Breast epithelium (tissue), 4 donors: ENCODE results near the gene CCDC91. TPM values are rescaled to one million over a fixed set of nuclear protein-coding genes. Genes with fewer than 3 reads are reported as not detected.

Source experiments
- DNase-seq, 2 donors: peaks; one replicate each; pipeline ENCODE4 v3.0.0-alpha.2; 2019; ENCODE audit warnings: low spot score in 2 of 2
- H3K27ac ChIP-seq, 2 donors: fragments of 200-600 bp; sonication (generic) in 1 of 2; one replicate each; pipeline ENCODE4 v1.5.1; 2016 to 2019; ENCODE audit warnings: mild to moderate bottlenecking in 1 of 2
- H3K27me3 ChIP-seq, 2 donors: fragments of 200-600 bp; sonication (generic) in 1 of 2; one replicate each; pipeline versions ENCODE4 v1.5.1 to v1.6.0; 2017 to 2019; ENCODE audit warnings: control low read depth in 1 of 2, mild to moderate bottlenecking in 1 of 2
- H3K36me3 ChIP-seq: fragments of 200-600 bp; one replicate; pipeline ENCODE4 v1.5.1; 2019
- H3K4me1 ChIP-seq, 2 donors: fragments of 200-600 bp; sonication (generic); one replicate each; pipeline ENCODE4 v1.5.1; 2016 to 2019; ENCODE audit warnings: control low read depth in 1 of 2
- H3K4me3 ChIP-seq, 3 donors: fragments of 200-600 bp; sonication (generic); 1 replicate in 2 of 3; 2 replicates in 1 of 3; pipeline ENCODE4 v1.5.1; 2016 to 2019; ENCODE audit warnings: mild to moderate bottlenecking in 3 of 3, moderate library complexity in 2 of 3
- H3K9me3 ChIP-seq, 2 donors: fragments of 200-600 bp; sonication (generic) in 1 of 2; one replicate each; pipeline ENCODE4 v1.5.1; 2016 to 2019; ENCODE audit warnings: control low read depth in 1 of 2
- POLR2A ChIP-seq: fragments of 450-650 bp; IDR thresholded peaks from one replicate; pipeline ENCODE4 v1.6.1; 2016; ENCODE audit warnings: antibody characterized with exemption, mild to moderate bottlenecking, moderate library complexity
- POLR2AphosphoS5 ChIP-seq, 3 donors: sonication (generic); formaldehyde crosslinking; IDR thresholded peaks; one replicate each; pipeline ENCODE4 v1.6.1; 2017; ENCODE audit warnings: antibody characterized with exemption in 3 of 3
- intact Hi-C: fragments of 100-400 bp; cut with DNase I; formaldehyde crosslinking; loops from one replicate; pipeline ENCODE4 v1.15.1; 2023; ENCODE audit warnings: low total_unique reads
- total RNA-seq, 3 donors: library from RNA; depleted of rRNA; stranded (reverse); fragments of >200 nt; gene quantifications; one replicate each; pipeline ENCODE4 v1.1.0, GENCODE V29; 2016
- TF ChIP-seq, protein P1 (sequence below), 3 donors: fragments of 450-650 bp; IDR thresholded peaks; one replicate each; pipeline ENCODE4 v1.5.1; 2016 to 2017; ENCODE audit warnings: antibody characterized with exemption in 3 of 3, mild to moderate bottlenecking in 3 of 3, moderate library complexity in 3 of 3

Gene CCDC91
- total RNA-seq, 3 donors from 2014 or later = 45.9 to 68.9 (median 48.8) TPM

DNA sequence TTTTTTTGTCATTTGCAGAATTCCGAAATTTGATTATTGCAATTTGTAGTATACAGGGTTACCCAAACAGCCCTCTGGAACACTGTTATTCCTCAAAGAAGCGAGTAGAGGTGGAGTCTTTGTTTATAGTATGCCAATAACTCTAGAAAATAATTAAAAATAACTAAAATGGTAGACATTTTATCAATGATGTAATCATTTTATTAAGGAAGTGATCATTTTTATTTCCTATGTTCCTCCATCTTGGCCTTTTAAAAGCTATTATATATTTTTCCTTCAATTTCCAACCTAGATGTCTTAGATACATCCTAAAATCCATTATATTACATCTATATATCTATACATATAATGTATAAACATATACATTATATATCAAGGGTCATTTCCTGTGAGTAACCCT lies 106.0 kb downstream of the CCDC91 start:
- TF ChIP-seq POLR2A = no peak
- H3K4me1 ChIP-seq = no peaks in the 10 kb centered on the region
- H3K27ac ChIP-seq = no peak overlapping the region
- no peaks in the 10 kb centered on the region for H3K27me3 ChIP-seq
- H3K4me3 ChIP-seq = no peak overlapping the region
- intact Hi-C loops = no loop called here
- DNase-seq = no peak
- peaks cover 0 to 10% of the 10 kb centered on the region in 2 donors for H3K9me3 ChIP-seq
- no peaks in the 10 kb centered on the region for H3K36me3 ChIP-seq

DNA sequence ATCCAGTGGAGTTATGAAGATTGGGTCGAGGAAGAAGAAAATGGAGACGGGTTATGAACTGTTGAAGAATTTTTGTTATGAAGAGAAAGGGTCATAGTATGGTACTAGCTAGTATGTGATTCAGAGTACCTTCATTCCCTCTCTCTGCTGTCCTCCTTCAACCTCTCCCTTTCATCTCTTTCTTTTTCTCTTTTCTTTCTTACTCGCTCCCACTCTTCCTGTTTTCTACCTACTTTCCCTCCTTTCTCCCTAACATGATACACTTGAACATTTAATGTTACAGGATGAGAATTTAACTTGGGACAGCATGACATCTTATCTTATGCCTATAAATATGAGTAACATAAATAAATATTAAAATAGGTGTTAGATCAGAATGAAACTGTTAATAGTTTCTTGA lies 112.9 kb downstream of the CCDC91 start:
- intact Hi-C loops = no loop called here
- H3K27me3 ChIP-seq = no peaks in the 10 kb centered on the region
- no peaks in the 10 kb centered on the region for H3K36me3 ChIP-seq
- no peak overlapping the region for H3K4me3 ChIP-seq
- no peak overlapping the region for H3K27ac ChIP-seq
- TF ChIP-seq POLR2A (no peak), POLR2AphosphoS5 (IDR thresholded peaks at IDR 0.05) (no peak)
- TF ChIP-seq, protein P1, sequence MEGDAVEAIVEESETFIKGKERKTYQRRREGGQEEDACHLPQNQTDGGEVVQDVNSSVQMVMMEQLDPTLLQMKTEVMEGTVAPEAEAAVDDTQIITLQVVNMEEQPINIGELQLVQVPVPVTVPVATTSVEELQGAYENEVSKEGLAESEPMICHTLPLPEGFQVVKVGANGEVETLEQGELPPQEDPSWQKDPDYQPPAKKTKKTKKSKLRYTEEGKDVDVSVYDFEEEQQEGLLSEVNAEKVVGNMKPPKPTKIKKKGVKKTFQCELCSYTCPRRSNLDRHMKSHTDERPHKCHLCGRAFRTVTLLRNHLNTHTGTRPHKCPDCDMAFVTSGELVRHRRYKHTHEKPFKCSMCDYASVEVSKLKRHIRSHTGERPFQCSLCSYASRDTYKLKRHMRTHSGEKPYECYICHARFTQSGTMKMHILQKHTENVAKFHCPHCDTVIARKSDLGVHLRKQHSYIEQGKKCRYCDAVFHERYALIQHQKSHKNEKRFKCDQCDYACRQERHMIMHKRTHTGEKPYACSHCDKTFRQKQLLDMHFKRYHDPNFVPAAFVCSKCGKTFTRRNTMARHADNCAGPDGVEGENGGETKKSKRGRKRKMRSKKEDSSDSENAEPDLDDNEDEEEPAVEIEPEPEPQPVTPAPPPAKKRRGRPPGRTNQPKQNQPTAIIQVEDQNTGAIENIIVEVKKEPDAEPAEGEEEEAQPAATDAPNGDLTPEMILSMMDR (IDR thresholded peaks at IDR 0.05) = no peak
- no peak for DNase-seq
- H3K9me3 ChIP-seq = no peaks in the 10 kb centered on the region
- no peaks in the 10 kb centered on the region for H3K4me1 ChIP-seq

DNA sequence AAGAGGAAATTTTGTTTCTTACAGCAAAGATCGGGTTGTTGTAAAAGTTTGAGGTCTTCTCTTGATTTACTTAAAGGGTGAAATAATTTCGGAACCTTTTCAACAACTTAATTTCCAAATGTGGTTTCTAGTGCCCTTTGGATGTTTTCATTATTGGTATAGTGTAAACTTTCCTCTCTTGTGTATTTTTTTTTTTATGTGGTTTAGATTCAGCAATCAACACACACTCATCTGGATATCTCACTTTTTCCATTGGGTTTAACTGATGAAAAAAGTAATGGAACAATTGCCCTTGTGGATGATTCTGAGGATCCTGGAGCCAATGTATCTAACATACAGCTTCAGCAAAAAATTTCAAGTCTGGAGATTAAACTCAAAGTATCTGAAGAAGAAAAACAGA lies 116.3 kb downstream of the CCDC91 start:
- TF ChIP-seq, protein P1 (IDR thresholded peaks at IDR 0.05) = no peak
- TF ChIP-seq POLR2A (no peak), POLR2AphosphoS5 (IDR thresholded peaks at IDR 0.05) (no peak)
- intact Hi-C loops = no loop called here
- H3K27me3 ChIP-seq = no peaks in the 10 kb centered on the region

DNA sequence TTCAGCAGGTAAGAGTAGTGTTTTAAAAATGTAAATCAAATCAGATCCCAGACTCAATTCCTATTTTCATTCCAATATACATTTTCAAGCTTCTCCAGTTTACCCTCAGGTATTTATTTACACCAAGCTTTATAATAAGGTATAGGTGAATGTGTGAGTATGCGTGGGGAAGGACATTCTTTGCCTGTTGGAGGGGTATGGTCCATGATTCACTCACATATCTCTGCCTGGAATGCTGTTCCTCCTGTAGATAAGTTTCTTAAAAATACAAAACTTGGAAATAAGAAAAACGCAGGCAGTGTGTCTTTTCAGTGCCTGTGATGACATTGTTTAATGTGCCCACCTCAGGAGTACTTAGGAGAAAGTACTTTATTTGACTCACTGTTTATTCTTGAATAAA lies 118.6 kb downstream of the CCDC91 start:
- no peaks in the 10 kb centered on the region for H3K36me3 ChIP-seq
- no peak overlapping the region for H3K4me3 ChIP-seq
- H3K27me3 ChIP-seq = no peaks in the 10 kb centered on the region
- intact Hi-C loops = no loop called here
- H3K4me1 ChIP-seq = no peaks in the 10 kb centered on the region
- no peak for DNase-seq
- no peak overlapping the region for H3K27ac ChIP-seq
- TF ChIP-seq POLR2A = no peak
- TF ChIP-seq, protein P1 (IDR thresholded peaks at IDR 0.05) = no peak
- TF ChIP-seq POLR2AphosphoS5 (IDR thresholded peaks at IDR 0.05) = no peak
- no peaks in the 10 kb centered on the region for H3K9me3 ChIP-seq

More for the DNA sequence above, 116.3 kb downstream of the CCDC91 start:
- Histone ChIP-seq H3K9me3 (no peaks in the 10 kb centered on the region), H3K27ac (no peak overlapping the region), H3K4me1 (no peaks in the 10 kb centered on the region), H3K4me3 (no peak overlapping the region), H3K36me3 (no peaks in the 10 kb centered on the region)
- no peak for DNase-seq

DNA sequence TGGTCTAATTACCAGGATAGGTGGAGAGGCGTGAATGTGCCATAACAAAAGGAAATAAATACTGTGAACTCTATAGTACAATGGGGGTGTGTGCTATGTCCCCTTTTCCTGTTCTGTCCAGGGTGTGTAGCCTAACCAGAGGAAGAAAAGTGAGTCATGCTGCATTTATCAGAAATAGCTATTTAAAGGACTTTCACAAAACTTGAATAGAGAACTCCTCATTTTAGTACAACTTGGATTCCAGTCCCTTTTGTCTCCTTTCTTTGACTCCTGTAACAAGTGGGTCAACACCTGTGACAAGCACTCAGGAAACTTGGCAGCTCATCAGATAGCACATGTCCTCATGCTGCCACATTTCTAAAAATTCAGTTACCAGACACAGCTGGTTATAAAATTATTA lies 123.4 kb downstream of the CCDC91 start:
- TF ChIP-seq POLR2AphosphoS5 (IDR thresholded peaks at IDR 0.05) (no peak), POLR2A (no peak)
- TF ChIP-seq, protein P1 (IDR thresholded peaks at IDR 0.05) = no peak
- Histone ChIP-seq H3K36me3 (no peaks in the 10 kb centered on the region), H3K9me3 (peaks cover 0 to 10% of the 10 kb centered on the region in 2 donors), H3K4me1 (no peaks in the 10 kb centered on the region), H3K27me3 (no peaks in the 10 kb centered on the region), H3K4me3 (no peak overlapping the region), H3K27ac (no peak overlapping the region)
- DNase-seq = no peak
- intact Hi-C loops = no loop called here

DNA sequence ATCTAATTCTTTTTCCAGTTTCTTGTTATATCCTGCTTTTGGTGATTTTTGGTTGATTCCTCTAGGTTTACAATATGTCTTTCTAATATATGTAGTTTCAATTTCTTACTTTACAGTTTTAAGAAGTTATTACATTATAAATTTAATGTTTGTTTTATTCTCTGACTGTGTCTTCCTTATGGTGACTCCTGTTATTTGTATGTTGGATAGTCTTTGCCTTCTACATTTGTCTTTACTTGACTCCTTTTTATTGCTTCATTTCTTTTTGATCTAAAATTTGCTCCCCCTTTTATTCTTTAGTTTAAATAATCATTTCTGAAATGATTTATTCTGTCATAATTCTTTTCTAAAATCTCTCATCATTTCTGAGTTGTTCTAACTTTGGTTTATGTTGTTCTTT lies 125.8 kb downstream of the CCDC91 start:
- Histone ChIP-seq H3K27ac (no peak overlapping the region), H3K36me3 (peaks cover 3% of the 10 kb centered on the region), H3K4me3 (no peak overlapping the region), H3K4me1 (no peaks in the 10 kb centered on the region), H3K27me3 (no peaks in the 10 kb centered on the region), H3K9me3 (peaks cover 0 to 10% of the 10 kb centered on the region in 2 donors)
- intact Hi-C loops = no loop called here
- TF ChIP-seq POLR2A = no peak
- no peak for TF ChIP-seq POLR2AphosphoS5 (IDR thresholded peaks at IDR 0.05)
- TF ChIP-seq, protein P1 (IDR thresholded peaks at IDR 0.05) = no peak
- no peak for DNase-seq
